ENCODE results near the gene IL12A. TPM values are rescaled to one million over a fixed set of nuclear protein-coding genes. Genes with fewer than 3 reads are reported as not detected.

The IL12A gene
- total and polyA plus RNA-seq, 2 of the 8 experiments (the other 6 are each of a cell fraction or from before 2014, with no cell fraction given) = 0.41 to 0.92 TPM

GRCh38 chr3:160001148-160001760 lies 12.6 kb downstream of the IL12A start:
- H2BK12ac ChIP-seq (ENCODE audit: low read depth, low read length) = no peak overlapping the region
- CTCF ChIA-PET (ENCODE audit: partially characterized antibody) = interaction anchor here (6.3 to 13.5 kb wide), 4 partner anchors 15 to 184 kb away, joined by 61 to 277 read pairs (median 174); partner anchors contain the start of gene IL12A
- H2BK5ac ChIP-seq (ENCODE audit: low read depth, low read length) = no peak overlapping the region
- no peak for FAIRE-seq
- H3K27ac ChIP-seq (ENCODE audit: low read depth, low read length) = no peak overlapping the region; the same call in 1 of the 2 replicates
- no peak overlapping the region for H2AFZ ChIP-seq (ENCODE audit: low read length)
- peak overlapping the region in 1 of 2 experiments; percentile 27; a peak in 1 of 4 replicates for H3K4me2 ChIP-seq (ENCODE audit: insufficient read depth in 1 of 2, low read depth in 2 of 2, low read length in 2 of 2)
- POLR2A ChIA-PET (ENCODE audit: partially characterized antibody) = no interaction called here
- H2AK5ac ChIP-seq (ENCODE audit: low read depth, low read length) = no peak overlapping the region
- no peak overlapping the region for H3K14ac ChIP-seq (ENCODE audit: insufficient read length)
- H3K36me3 ChIP-seq (ENCODE audit: control insufficient read depth in 2 of 4, insufficient read depth in 4 of 4, low read length in 3 of 4) = no peaks in the 10 kb centered on the region
- H3K79me2 ChIP-seq (ENCODE audit: control insufficient read depth in 1 of 2, insufficient read depth in 2 of 2, low read length in 2 of 2) = no peaks in the 10 kb centered on the region
- no peak overlapping the region for H3K56ac ChIP-seq (replicated peaks; ENCODE audit: insufficient read length, low read depth, low read length)
- no peak overlapping the region for H3K23ac ChIP-seq (ENCODE audit: insufficient read length)
- no peak overlapping the region for H3K4me3 ChIP-seq (ENCODE audit: extremely low read depth in 1 of 4, insufficient read depth in 2 of 4, low read depth in 3 of 4, low read length in 4 of 4)
- H2BK120ac ChIP-seq (replicated peaks; ENCODE audit: low read depth, low read length) = no peak overlapping the region
- no peaks in the 10 kb centered on the region for H3K9me3 ChIP-seq (ENCODE audit: insufficient read depth in 2 of 2, low read depth in 1 of 2, low read length in 1 of 2)
- H4K8ac ChIP-seq (ENCODE audit: extremely low read depth, insufficient read depth, low read length) = no peak overlapping the region
- no peak overlapping the region for H3K18ac ChIP-seq (ENCODE audit: extremely low read depth, low read length)
- H3K4ac ChIP-seq (replicated peaks; ENCODE audit: insufficient read length, low read depth, low read length) = no peak overlapping the region
- no peak for DNase-seq (ENCODE audit: low read depth in 1 of 2, low spot score in 2 of 2)
- H3K79me1 ChIP-seq (ENCODE audit: low read depth, low read length) = no peaks in the 10 kb centered on the region
- no peak overlapping the region for H2BK20ac ChIP-seq (ENCODE audit: low read length)
- 54% methylated on average over 7 of the region's 7 CpGs; no CpG with 5 or more reads in 1 of the 2 experiments for WGBS, 2 experiments (ENCODE audit: extremely low coverage in 1 of 2, insufficient coverage in 1 of 2, insufficient read length in 1 of 2, insufficient replicate concordance in 2 of 2, low coverage in 1 of 2, low lambda C conversion rate in 2 of 2, missing lambda C conversion rate in 1 of 2)
- no peak overlapping the region for H2BK15ac ChIP-seq (ENCODE audit: low read length)
- H3K4me1 ChIP-seq (replicated peaks in 1 of 4; ENCODE audit: control insufficient read depth in 3 of 4, insufficient read depth in 4 of 4, low read length in 3 of 4) = peaks cover 0 to 6% (median 3%) of the 10 kb centered on the region in 4 experiments; a peak in 3 of 7 replicates
- no peaks in the 10 kb centered on the region for H3K23me2 ChIP-seq (ENCODE audit: low read depth, low read length)
- H4K5ac ChIP-seq (ENCODE audit: insufficient read length, low read depth, low read length) = no peak overlapping the region
- no peaks in the 10 kb centered on the region for H4K20me1 ChIP-seq (replicated peaks in 1 of 2; ENCODE audit: control insufficient read depth in 1 of 2, insufficient read depth in 2 of 2, low read length in 2 of 2)
- H3K9ac ChIP-seq (replicated peaks in 1 of 4; ENCODE audit: extremely low read depth in 1 of 4, low read depth in 3 of 4, low read length in 3 of 4) = no peak overlapping the region
- no peaks in the 10 kb centered on the region for H3K27me3 ChIP-seq (replicated peaks in 1 of 4; ENCODE audit: control insufficient read depth in 3 of 4, extremely low read depth in 1 of 4, insufficient read depth in 3 of 4, low read length in 3 of 4)
- no peak overlapping the region for H4K91ac ChIP-seq (replicated peaks; ENCODE audit: insufficient read length, low read length)
- TF ChIP-seq BACH1 (IDR thresholded peaks at IDR 0.05; ENCODE audit: low read length) (no peak), CTCF (IDR thresholded peaks at IDR 0.05; ENCODE audit: control extremely low read depth in 1 of 3, insufficient read depth in 1 of 3, low read depth in 1 of 3, low read length in 3 of 3) (no peak), GABPA (IDR thresholded peaks at IDR 0.05; ENCODE audit: borderline replicate concordance, insufficient read depth, low read length) (no peak), SRF (IDR thresholded peaks at IDR 0.05; ENCODE audit: low read depth, low read length) (no peak), CBX8 (IDR thresholded peaks at IDR 0.05; ENCODE audit: borderline replicate concordance, low read depth, low read length) (no peak), RFX5 (IDR thresholded peaks at IDR 0.05; ENCODE audit: borderline replicate concordance, low read depth, low read length) (no peak), E2F6 (IDR thresholded peaks at IDR 0.05) (no peak)
